Suprapubic skin (tissue), 3 donors: ENCODE data around the gene ECI2.

Source experiments
- EP300 ChIP-seq: sonication (generic); formaldehyde crosslinking; IDR thresholded peaks from one replicate; pipeline ENCODE4 v1.6.1; 2017; ENCODE audit warnings: antibody characterized with exemption
- POLR2A ChIP-seq, 2 donors: fragments of 450-650 bp; IDR thresholded peaks; one replicate each; pipeline ENCODE4 v1.6.1; 2017; ENCODE audit warnings: antibody characterized with exemption in 2 of 2, mild to moderate bottlenecking in 2 of 2, moderate library complexity in 2 of 2
- TF ChIP-seq, protein P1 (sequence below), 2 donors: fragments of 200-600 bp in 1 of 2; fragments of 450-650 bp in 1 of 2; sonication (generic) in 1 of 2; IDR thresholded peaks; one replicate each; pipeline ENCODE4 v1.5.1; 2016 to 2019; ENCODE audit warnings: antibody characterized with exemption in 2 of 2, mild to moderate bottlenecking in 1 of 2, moderate library complexity in 1 of 2

GRCh38 chr6:4162370-4162769, 27.0 kb upstream of the ECI2 start:
- TF ChIP-seq, protein P1, sequence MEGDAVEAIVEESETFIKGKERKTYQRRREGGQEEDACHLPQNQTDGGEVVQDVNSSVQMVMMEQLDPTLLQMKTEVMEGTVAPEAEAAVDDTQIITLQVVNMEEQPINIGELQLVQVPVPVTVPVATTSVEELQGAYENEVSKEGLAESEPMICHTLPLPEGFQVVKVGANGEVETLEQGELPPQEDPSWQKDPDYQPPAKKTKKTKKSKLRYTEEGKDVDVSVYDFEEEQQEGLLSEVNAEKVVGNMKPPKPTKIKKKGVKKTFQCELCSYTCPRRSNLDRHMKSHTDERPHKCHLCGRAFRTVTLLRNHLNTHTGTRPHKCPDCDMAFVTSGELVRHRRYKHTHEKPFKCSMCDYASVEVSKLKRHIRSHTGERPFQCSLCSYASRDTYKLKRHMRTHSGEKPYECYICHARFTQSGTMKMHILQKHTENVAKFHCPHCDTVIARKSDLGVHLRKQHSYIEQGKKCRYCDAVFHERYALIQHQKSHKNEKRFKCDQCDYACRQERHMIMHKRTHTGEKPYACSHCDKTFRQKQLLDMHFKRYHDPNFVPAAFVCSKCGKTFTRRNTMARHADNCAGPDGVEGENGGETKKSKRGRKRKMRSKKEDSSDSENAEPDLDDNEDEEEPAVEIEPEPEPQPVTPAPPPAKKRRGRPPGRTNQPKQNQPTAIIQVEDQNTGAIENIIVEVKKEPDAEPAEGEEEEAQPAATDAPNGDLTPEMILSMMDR (IDR thresholded peaks at IDR 0.05), result no peak
- TF ChIP-seq POLR2A (IDR thresholded peaks at IDR 0.05) (no peak), EP300 (no peak)
